GM18519 (cell line): Measurements from ENCODE around the gene RING1.

Experiments
- ATAC-seq: cut with Tn5 transposase; IDR thresholded peaks from one replicate; pipeline ENCODE4 v1.9.1; 2021; ENCODE audit warnings: mild to moderate bottlenecking, moderate library complexity; ENCODE audit not compliant: unreplicated experiment, low FRiP score

Gene RING1

GRCh38 chr6:33171880-33172687 is 36.2 kb upstream of the RING1 start:
- ATAC-seq, result no peak

DNA sequence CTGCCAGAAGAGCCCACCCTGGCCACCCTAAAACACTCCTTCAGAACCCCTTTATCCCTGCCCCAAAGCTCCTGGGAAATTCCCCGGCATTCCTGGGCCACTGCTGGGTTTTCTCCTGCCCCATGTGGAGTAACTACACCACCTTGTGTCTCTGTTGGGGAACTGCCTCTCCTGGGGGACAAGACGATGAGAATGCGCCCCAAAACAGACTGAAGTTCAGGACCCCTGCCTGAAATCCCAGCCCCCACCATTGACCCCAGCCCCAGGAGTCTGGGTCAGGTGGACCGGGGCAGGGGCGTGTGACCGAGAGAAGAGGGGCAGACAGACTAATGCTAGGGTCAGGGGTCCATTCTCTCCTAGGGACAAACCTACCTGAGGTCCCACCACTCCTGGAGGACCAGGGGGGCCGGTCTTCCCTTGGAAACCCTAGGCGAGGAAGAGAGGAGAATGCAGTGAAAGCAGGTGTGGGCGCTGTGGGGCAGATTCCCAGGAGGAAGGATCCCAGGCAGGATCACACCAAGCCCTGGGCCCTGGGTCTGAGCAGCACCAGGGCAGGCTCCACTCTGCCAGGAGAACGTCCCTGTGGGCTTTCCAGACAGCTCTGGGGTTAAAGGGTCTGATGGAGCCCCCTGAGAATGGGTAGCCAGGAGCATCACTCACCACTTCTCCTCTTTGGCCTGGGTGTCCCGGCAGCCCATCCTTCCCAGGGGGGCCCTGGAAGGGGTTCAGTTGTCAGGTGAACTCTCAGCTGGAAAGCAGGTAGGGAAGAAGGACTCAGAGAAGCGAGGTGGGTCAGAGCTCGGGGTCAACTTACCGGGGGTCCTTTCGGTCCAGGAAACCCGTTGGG is 35.4 kb upstream of the RING1 start:
- no peak for ATAC-seq

GRCh38 chr6:33173535-33174180 is 34.6 kb upstream of the RING1 start:
- no peak for ATAC-seq

GRCh38 chr6:33174784-33175183 is 33.5 kb upstream of the RING1 start:
- no peak for ATAC-seq

DNA sequence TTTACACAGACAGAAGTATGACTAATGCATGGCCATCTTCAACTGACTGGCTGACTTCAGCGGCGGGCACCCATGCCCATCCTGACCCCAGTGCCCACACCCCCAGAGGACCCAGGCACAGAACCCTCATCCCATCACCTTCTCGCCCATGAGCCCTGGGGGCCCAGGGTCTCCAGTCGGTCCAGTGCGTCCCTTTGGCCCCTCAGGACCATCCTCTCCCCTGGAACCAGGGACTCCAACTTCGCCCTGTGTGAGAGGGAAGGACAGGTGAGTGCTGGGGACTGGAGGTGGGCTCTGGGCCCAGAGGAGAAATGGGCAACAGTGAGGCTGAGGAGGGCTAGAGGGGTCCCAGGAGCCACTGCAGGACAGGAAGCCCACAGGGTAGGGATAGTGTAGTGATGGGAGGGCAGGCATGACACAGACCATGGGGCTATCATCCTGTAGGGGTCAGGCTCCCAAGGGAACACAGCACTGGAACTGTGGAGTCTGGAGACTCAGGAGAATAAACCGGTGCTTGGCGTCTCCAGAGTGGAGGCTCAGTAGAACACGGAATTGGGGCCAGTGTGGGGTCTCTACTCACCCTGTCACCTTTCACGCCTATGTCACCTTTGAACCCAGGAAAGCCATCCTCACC is 32.7 kb upstream of the RING1 start:
- no peak for ATAC-seq

- no peak for ATAC-seq
Measured at GRCh38 chr6:33176906-33177305, 31.4 kb upstream of the RING1 start.

- ATAC-seq, result no peak
Measured at GRCh38 chr6:33177552-33178446, 30.5 kb upstream of the RING1 start.

- no peak for ATAC-seq
Measured at GRCh38 chr6:33178755-33179475, 29.4 kb upstream of the RING1 start.

GRCh38 chr6:33181141-33181540 is 27.2 kb upstream of the RING1 start:
- ATAC-seq, result no peak

DNA sequence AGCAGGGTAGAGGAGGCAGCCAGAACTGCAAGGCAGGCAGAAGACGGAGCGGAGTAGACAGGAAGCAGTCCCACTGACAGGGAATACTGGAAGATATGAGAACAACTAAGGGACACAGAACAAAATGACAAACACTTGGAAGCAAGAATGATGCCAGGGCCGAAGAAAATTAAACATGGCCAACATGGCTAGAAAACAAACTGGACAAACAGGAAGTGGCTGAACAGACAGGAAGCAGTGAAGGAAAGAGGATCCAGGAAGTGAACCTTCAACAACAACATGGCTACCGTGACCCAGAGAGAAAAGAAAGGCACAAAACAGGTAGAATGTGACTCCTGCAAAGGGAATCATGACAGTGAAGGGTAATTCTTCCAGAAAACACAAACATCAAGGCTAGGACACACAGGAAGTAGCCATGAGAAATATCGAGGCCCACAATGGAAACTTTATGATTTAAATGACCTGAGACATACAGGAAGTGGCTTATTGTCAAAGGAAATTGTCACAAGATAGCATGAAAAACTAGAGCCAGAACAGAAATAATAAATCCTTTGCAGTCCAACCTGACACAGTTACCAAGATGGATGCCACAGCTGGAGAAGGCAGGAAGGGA is 25.1 kb upstream of the RING1 start:
- ATAC-seq, result no peak

DNA sequence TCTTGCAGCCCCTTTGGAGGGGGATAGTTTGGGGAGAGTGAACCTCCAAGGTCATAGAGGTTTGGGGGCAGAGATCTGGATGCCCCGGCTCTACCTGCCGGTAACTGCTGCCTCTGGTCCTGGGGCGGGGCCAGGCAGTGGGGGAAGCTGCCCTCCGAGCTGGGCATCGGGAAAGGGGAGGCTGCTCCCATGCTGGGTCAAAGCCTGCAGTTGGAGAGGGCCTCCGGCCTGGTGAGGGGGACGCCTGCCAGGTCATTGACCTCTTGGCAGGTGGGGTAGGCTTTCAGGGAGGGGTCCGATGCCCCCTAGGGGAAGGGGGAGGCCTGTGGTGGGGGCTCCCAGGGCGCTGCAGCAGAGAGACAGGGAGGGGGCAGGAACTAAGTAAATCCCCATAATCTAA is 23.1 kb upstream of the RING1 start:
- ATAC-seq, result no peak

GRCh38 chr6:33185654-33186187 is 22.6 kb upstream of the RING1 start:
- ATAC-seq, result no peak

DNA sequence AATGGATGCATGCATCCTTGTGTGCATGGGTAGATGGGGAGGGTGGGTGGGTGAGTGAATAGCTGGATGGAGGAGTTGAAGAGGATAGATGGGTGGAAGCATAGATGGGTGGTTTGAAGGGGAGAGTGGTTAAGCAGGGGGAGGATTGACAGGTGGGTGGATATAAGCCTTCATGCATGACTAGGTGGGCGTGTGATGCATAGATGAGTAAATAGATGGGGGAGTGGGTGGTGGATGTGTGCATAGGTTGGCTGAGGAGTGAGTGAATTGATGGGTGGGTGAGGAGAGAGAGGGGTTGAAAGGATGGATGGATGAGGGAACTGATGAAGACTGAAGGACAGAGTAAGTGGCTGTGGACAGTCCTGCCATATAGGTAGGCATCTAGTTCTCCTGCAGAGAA is 20.5 kb upstream of the RING1 start:
- ATAC-seq, result no peak

- no peak for ATAC-seq
Measured at GRCh38 chr6:33189164-33189563, 19.1 kb upstream of the RING1 start.

DNA sequence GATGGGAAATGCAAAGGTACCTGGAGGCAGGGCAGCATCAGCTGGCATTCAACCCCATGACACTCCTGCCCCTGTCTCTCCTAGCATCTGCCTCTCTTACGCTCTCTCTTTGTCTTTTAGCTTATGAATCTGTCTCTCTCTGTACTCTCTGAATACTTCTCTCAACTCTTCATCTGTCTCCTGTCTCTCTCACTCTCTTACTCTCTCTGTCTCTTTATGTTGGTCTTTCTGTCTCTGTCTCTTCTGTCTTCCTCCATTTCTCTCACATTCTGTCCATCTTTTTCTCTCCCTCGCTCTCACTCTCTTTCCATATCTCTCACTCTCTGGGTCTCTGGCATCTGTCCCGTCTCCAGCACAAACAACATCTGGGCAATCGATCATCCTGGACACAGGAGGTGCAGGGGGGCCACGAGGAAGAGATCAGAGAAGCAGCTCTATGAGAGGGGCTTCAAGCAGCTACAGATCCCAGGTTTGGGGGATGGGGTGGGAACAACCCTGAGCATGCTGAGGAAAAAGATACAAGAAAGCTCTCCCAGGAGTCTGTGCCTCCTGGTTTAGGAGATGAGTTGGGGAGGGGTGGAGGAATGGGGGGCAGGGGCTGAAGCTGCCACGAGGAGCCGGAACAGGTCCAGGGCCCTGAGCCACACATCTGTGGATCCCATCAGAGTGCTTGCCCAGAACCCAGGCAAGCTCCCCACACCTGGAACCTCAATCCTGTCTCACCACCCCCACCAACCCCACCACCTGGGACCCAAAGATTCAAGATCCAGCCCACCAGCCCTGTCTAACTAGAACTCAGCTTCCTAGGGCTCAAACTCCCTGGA is 18.5 kb upstream of the RING1 start:
- no peak for ATAC-seq

DNA sequence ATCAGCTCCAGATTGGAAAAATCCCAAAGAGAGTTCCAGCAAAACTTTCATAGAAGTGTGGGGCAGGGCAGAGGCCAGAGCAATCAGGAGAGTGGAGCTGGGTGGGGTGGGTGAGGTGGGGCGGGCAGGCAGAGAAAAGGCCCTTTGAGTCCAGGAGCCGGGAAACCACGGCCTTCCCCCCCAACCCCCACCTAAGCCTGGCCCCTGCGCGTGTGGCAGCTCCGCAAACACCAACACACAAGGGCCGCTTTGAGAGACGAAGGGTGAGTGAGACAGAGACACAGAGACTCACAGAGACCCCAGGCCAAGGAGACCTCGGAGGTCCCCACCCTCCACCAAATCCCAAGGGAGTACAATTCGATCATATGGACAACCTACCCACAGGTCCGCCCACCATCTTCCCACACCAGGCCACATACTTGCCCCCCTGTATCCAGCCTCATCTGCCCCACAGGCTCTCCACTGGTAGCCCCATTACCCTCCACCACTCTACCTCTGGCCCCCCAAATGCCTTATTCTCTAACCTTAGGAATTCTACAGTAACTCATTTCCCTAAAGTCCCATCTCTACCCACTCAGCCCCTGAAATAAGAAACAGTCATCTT is 17.7 kb upstream of the RING1 start:
- ATAC-seq, result no peak

DNA sequence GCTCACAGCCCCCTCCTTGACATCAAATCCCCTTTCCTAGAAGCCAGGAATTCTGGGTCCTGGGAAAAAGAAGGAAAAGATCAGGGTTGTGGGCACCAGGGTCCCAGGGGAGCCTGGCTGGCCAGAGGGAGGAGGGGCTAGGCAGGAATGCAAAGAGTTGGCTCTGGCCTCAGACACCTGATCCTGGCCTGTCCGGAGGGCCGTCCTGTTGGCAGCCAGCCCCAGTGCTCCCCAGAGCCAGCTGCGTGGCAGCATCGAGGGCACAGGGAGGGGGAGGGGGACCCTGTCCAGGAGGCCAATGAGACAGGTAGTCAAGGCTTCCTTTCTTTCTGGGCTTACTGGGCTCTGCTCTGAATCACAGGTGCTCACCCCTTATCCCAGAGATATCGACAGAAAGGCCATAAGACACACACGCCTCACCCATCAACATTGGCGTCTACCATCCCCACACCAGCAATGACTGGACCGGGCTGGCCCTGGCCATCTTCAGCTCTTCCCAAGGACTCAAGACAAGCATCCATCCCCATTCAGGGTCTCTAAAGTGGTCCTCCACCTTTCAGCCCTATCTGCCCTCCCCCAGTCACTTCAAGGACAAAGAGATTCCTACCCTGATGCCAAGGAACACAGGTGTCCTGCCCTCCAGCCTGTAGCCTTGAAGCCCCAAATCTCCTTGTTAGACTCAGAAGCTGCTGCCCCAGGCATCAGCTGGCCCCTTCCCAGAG is 16.8 kb upstream of the RING1 start:
- ATAC-seq, result no peak
